ENCODE measurements around the gene LIPN.

LIPN gene

DNA sequence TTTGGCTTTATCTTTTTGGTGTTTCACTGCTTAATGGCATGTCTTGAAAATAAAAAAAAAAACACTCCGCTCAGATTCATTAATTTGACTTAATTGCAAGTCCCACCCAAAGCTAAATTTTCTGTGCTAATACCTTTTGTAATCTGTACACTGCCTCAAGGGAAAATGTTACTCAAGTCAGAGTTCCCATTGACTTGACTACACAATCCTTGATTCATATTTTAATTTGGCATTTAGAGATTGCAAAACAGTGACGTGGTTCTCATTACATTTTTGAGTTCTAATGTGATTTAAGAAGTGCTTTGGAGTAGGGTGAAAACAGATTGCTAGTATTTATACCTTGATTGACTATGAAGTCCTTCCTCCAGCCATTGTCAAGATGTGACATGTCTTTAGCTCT lies 21.4 kb downstream of the LIPN start:
- DNase-seq (ENCODE audit: low read depth, low spot score), result no peak
- no peaks in the 10 kb centered on the region for H3K9me3 ChIP-seq (ENCODE audit: control insufficient read depth, insufficient read depth, low read length)
- H3K27me3 ChIP-seq (ENCODE audit: control insufficient read depth, insufficient read depth, low read length), result no peaks in the 10 kb centered on the region
- WGBS (ENCODE audit: insufficient coverage, insufficient read length), result no CpG with 5 or more reads among the region's 2 CpGs
- no peaks in the 10 kb centered on the region for H3K36me3 ChIP-seq (ENCODE audit: control insufficient read depth, insufficient read depth, low read length)
- no peak overlapping the region for H3K27ac ChIP-seq (ENCODE audit: low read length)
- no peak overlapping the region for H3K4me3 ChIP-seq (ENCODE audit: low read length)
- H3K4me1 ChIP-seq (ENCODE audit: control insufficient read depth, insufficient read depth, low read length), result no peaks in the 10 kb centered on the region

DNA sequence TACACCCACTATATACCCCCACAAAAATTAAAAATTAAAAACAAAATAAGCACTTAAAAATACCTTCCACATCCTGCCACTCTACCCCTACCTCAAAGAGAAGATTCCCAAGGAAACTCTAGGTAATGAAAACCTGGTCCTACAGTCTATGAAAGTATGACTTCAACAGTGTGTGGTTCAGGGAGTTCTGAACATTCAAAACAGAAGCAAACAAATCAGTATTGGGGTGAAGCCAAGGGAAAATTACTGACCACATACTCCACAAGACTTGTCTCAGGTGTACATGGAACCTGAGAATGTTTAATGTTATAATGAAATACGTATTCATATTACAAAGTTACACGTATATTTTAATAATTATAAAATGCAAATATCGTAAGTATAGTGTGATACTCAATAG lies 22.4 kb downstream of the LIPN start:
- WGBS (ENCODE audit: insufficient coverage, insufficient read length), result no CpG with 5 or more reads among the region's 3 CpGs
- no peak for DNase-seq (ENCODE audit: low read depth, low spot score)
- no peak overlapping the region for H3K4me3 ChIP-seq (ENCODE audit: low read length)
- H3K4me1 ChIP-seq (ENCODE audit: control insufficient read depth, insufficient read depth, low read length), result no peaks in the 10 kb centered on the region
- H3K27ac ChIP-seq (ENCODE audit: low read length), result no peak overlapping the region
- no peaks in the 10 kb centered on the region for H3K36me3 ChIP-seq (ENCODE audit: control insufficient read depth, insufficient read depth, low read length)
- no peaks in the 10 kb centered on the region for H3K9me3 ChIP-seq (ENCODE audit: control insufficient read depth, insufficient read depth, low read length)
- no peaks in the 10 kb centered on the region for H3K27me3 ChIP-seq (ENCODE audit: control insufficient read depth, insufficient read depth, low read length)

DNA sequence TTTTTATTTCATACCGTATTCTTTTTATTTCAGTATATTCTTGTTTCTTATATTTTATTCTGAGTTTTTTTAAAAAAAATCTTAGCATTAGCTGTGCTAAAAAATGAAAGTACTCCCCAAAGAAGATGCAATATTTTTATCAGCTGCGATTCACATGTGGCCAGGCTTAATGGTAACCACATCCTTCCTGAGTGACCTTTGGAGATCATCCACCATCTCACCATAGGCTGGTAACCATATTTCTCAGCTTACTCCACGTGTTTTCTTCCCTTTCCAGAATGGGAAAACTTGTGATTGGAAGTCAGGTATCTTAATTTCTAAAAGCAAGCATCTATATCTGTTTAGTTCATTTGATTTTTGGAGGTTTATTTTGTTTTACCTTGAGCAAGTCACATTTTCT lies 23.9 kb downstream of the LIPN start:
- Histone ChIP-seq H3K27ac (ENCODE audit: low read length) (no peak overlapping the region), H3K9me3 (ENCODE audit: control insufficient read depth, insufficient read depth, low read length) (no peaks in the 10 kb centered on the region), H3K36me3 (ENCODE audit: control insufficient read depth, insufficient read depth, low read length) (no peaks in the 10 kb centered on the region), H3K27me3 (ENCODE audit: control insufficient read depth, insufficient read depth, low read length) (no peaks in the 10 kb centered on the region), H3K4me3 (ENCODE audit: low read length) (no peak overlapping the region), H3K4me1 (ENCODE audit: control insufficient read depth, insufficient read depth, low read length) (no peaks in the 10 kb centered on the region)
- WGBS (ENCODE audit: insufficient coverage, insufficient read length), result no CpG with 5 or more reads among the region's 3 CpGs
- DNase-seq (ENCODE audit: low read depth, low spot score), result no peak

DNA sequence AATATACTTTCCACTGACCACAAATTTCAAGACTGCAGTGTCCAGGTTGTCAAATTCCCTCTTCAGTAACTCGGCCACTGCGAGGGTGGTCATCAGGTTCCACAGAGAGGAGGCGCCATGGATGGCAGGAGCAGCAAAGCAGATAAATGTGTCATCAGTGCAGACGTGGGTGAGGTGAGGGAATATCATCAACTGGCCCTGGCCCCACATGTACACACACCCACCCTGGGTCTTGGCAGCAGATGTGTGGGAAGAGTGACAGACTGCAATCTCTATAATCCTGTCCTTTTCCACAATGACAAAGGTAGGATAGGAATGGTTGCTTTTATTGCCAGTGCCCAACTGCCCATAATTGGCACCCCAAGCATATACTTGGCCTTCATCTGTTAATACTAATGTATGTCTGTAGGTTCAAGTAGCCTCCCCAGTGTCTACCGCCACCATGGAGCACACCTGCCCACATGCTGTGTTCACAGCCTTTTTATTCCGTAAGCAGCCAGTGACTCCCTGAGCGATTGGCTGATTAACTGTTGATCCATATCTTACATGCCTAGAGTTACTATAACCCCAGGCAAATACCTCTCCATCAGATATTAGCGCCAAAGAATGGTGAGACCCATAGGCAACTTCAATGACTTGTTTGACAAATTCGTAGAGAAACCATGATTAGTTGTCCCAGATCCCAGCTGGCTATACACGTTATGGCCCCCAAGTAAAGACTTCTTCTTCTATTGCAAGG lies 26.4 kb downstream of the LIPN start:
- Histone ChIP-seq H3K27me3 (ENCODE audit: control insufficient read depth, insufficient read depth, low read length) (no peaks in the 10 kb centered on the region), H3K4me3 (ENCODE audit: low read length) (no peak overlapping the region), H3K9me3 (ENCODE audit: control insufficient read depth, insufficient read depth, low read length) (no peaks in the 10 kb centered on the region), H3K4me1 (ENCODE audit: control insufficient read depth, insufficient read depth, low read length) (no peaks in the 10 kb centered on the region), H3K27ac (ENCODE audit: low read length) (no peak overlapping the region), H3K36me3 (ENCODE audit: control insufficient read depth, insufficient read depth, low read length) (no peaks in the 10 kb centered on the region)
- WGBS (ENCODE audit: insufficient coverage, insufficient read length), result no CpG with 5 or more reads among the region's 10 CpGs
- no peak for DNase-seq (ENCODE audit: low read depth, low spot score)

DNA sequence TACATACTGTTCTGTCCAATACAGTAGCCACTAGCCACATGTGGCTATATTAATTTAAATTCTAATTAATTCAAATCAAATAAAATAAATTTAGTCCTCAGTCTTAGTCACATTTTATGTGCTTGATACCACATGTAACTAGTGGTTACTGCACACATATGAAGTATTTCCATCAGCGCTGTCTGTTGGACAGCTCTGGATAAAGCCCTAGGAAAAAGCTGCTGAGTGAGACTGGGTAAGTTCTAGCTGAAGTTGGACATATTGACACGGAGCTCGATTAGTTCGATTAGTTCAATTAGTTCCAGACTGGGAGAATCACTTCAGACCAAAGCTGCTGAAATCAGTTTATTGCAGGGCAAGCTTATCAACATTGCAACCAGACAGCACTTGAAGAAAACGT lies 27.6 kb downstream of the LIPN start:
- no peaks in the 10 kb centered on the region for H3K36me3 ChIP-seq (ENCODE audit: control insufficient read depth, insufficient read depth, low read length)
- no peak overlapping the region for H3K4me3 ChIP-seq (ENCODE audit: low read length)
- DNase-seq (ENCODE audit: low read depth, low spot score), result no peak
- H3K9me3 ChIP-seq (ENCODE audit: control insufficient read depth, insufficient read depth, low read length), result no peaks in the 10 kb centered on the region
- no peak overlapping the region for H3K27ac ChIP-seq (ENCODE audit: low read length)
- no peaks in the 10 kb centered on the region for H3K27me3 ChIP-seq (ENCODE audit: control insufficient read depth, insufficient read depth, low read length)
- WGBS (ENCODE audit: insufficient coverage, insufficient read length), result no CpG with 5 or more reads among the region's 5 CpGs
- H3K4me1 ChIP-seq (ENCODE audit: control insufficient read depth, insufficient read depth, low read length), result no peaks in the 10 kb centered on the region

DNA sequence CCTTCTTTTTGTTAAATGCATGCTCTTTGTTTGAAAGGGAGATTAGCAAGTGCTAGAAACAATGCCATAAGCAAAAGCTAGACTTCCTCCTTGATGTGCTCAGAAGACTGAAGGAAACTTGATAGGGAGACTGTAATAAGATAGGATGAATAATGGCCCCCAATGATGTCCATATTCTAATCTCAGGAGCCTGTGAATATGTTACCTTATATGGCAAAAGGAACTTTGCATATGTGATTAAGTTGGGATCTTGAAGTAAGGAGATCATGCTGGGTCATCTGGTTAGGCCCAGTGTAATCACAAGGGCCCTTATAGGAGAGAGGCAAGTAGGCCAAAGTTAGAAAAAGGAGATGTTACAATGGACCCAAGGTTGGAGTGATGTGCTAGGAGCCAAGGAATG lies 29.1 kb downstream of the LIPN start:
- H3K36me3 ChIP-seq (ENCODE audit: control insufficient read depth, insufficient read depth, low read length), result no peaks in the 10 kb centered on the region
- no peak overlapping the region for H3K4me3 ChIP-seq (ENCODE audit: low read length)
- H3K27ac ChIP-seq (ENCODE audit: low read length), result no peak overlapping the region
- H3K9me3 ChIP-seq (ENCODE audit: control insufficient read depth, insufficient read depth, low read length), result no peaks in the 10 kb centered on the region
- H3K4me1 ChIP-seq (ENCODE audit: control insufficient read depth, insufficient read depth, low read length), result no peaks in the 10 kb centered on the region
- no peaks in the 10 kb centered on the region for H3K27me3 ChIP-seq (ENCODE audit: control insufficient read depth, insufficient read depth, low read length)
- no peak for DNase-seq (ENCODE audit: low read depth, low spot score)

DNA sequence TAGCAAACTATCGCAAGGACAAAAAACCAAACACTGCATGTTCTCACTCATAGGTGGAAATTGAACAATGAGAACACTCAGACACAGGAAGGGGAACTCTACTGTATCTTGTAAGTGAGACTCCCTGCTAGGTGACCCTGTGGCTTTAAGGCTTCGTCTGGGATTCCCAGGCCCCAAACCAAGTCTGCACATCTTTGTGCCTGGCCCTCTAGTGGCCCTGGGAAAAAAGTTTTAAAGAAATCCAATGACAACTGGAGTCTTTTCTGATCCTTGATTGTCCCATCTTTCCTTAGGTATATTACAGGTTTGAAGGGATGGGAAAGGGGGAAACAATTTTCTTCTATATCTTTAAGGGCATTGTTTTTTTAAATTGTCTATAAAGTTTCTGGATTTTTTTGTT lies 32.1 kb downstream of the LIPN start:
- Histone ChIP-seq H3K36me3 (ENCODE audit: control insufficient read depth, insufficient read depth, low read length) (no peaks in the 10 kb centered on the region), H3K27ac (ENCODE audit: low read length) (no peak overlapping the region), H3K9me3 (ENCODE audit: control insufficient read depth, insufficient read depth, low read length) (no peaks in the 10 kb centered on the region), H3K27me3 (ENCODE audit: control insufficient read depth, insufficient read depth, low read length) (no peaks in the 10 kb centered on the region), H3K4me3 (ENCODE audit: low read length) (no peak overlapping the region), H3K4me1 (ENCODE audit: control insufficient read depth, insufficient read depth, low read length) (no peaks in the 10 kb centered on the region)
- no CpG with 5 or more reads among the region's 2 CpGs for WGBS (ENCODE audit: insufficient coverage, insufficient read length)
- DNase-seq (ENCODE audit: low read depth, low spot score), result peak; percentile 13

DNA sequence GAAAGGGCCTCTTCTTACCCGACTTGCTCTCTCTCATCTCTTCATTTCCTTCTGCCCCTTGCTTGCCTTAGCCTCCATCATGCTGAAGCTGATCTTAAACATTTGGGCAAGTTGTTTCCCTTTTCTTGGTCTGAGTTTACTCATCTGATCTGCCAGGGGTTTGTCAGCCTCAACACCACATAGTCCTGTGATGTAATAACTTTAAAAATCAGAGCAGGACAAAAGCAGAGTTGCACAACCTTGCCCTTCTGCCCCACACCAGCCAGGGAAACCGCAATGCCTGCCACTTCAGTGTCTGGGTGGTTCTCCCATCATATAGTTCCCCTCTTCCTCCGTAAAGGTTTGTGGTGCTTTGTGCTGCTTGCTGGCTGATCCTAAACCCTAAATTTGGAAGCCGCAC lies 32.8 kb downstream of the LIPN start:
- no peak overlapping the region for H3K4me3 ChIP-seq (ENCODE audit: low read length)
- H3K27ac ChIP-seq (ENCODE audit: low read length), result no peak overlapping the region
- no peaks in the 10 kb centered on the region for H3K36me3 ChIP-seq (ENCODE audit: control insufficient read depth, insufficient read depth, low read length)
- WGBS (ENCODE audit: insufficient coverage, insufficient read length), result no CpG with 5 or more reads among the region's 4 CpGs
- H3K4me1 ChIP-seq (ENCODE audit: control insufficient read depth, insufficient read depth, low read length), result no peaks in the 10 kb centered on the region
- H3K27me3 ChIP-seq (ENCODE audit: control insufficient read depth, insufficient read depth, low read length), result no peaks in the 10 kb centered on the region
- no peaks in the 10 kb centered on the region for H3K9me3 ChIP-seq (ENCODE audit: control insufficient read depth, insufficient read depth, low read length)
- no peak for DNase-seq (ENCODE audit: low read depth, low spot score)

DNA sequence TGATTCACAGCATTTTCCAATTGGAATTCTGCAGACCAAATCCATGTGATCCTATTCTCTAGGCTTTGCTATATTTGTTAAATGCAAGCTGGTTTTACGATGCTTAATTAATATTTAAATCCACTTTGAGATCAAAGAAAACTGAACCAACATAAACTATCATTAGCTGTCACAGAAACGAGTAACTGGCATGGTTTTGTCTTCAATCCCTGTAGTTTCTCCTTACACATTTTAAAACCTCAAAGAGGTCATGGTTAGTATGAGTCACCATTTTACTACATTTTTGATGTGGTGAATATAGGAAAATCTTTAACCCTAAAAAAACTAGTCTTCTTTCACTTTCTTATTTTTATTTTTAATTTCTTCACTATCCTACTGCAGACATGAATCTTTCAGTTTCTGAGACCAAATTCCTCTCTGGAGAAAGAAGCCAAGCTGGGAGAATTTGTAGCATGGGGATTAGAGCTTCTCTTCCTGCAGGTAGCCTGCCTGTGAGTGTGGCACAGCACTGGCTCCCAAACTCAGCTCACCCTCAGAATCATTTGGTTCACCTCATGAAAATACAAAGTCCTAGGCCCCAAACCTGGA lies 34.0 kb downstream of the LIPN start:
- no peak overlapping the region for H3K27ac ChIP-seq (ENCODE audit: low read length)
- no CpG with 5 or more reads among the region's 2 CpGs for whole genome bisulfite sequencing (ENCODE audit: insufficient coverage, insufficient read length)
- DNase-seq (ENCODE audit: low read depth, low spot score), result no peak

DNA sequence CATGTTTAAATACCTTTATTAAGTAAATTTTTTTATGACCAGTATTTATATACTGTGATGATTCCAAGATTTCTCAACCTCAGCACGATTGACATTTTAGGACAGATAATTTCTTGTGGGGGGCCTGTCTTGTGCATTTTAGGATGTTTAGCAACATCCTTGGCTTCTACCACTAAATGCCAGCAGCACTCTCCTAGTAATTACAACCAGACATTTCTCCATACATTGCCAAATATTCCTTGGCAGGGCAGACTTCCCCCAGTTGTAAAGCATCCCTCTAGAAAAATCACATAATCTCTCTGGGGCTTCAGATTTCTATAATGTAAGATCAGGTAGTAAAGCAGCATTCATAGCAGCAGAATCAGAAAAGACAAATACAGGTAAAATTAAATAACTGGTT lies 34.9 kb downstream of the LIPN start:
- H3K4me1 ChIP-seq (ENCODE audit: control insufficient read depth, insufficient read depth, low read length), result no peaks in the 10 kb centered on the region
- DNase-seq (ENCODE audit: low read depth, low spot score), result no peak
- no peaks in the 10 kb centered on the region for H3K36me3 ChIP-seq (ENCODE audit: control insufficient read depth, insufficient read depth, low read length)
- no peak overlapping the region for H3K27ac ChIP-seq (ENCODE audit: low read length)
- no peaks in the 10 kb centered on the region for H3K27me3 ChIP-seq (ENCODE audit: control insufficient read depth, insufficient read depth, low read length)
- no CpG with 5 or more reads among the region's 1 CpG for WGBS (ENCODE audit: insufficient coverage, insufficient read length)
- H3K4me3 ChIP-seq (ENCODE audit: low read length), result no peak overlapping the region
- no peaks in the 10 kb centered on the region for H3K9me3 ChIP-seq (ENCODE audit: control insufficient read depth, insufficient read depth, low read length)

More for the DNA sequence above, 34.0 kb downstream of the LIPN start:
- Histone ChIP-seq H3K4me1 (ENCODE audit: control insufficient read depth, insufficient read depth, low read length) (no peaks in the 10 kb centered on the region), H3K4me3 (ENCODE audit: low read length) (no peak overlapping the region), H3K9me3 (ENCODE audit: control insufficient read depth, insufficient read depth, low read length) (no peaks in the 10 kb centered on the region), H3K27me3 (ENCODE audit: control insufficient read depth, insufficient read depth, low read length) (no peaks in the 10 kb centered on the region), H3K36me3 (ENCODE audit: control insufficient read depth, insufficient read depth, low read length) (no peaks in the 10 kb centered on the region)
